OCI-LY1 (cell line): ENCODE results near the gene MYO9A.

Source experiments
- H2AFZ ChIP-seq: fragments of 200-600 bp; sonication (generic), shearing (Covaris generic); 2 replicates; pipeline ENCODE4 v1.6.0; 2014; ENCODE audit warnings: antibody characterized with exemption, mild to moderate bottlenecking, low read length
- H3F3A ChIP-seq: fragments of 200-600 bp; sonication (generic), shearing (Covaris generic); 2 replicates; pipeline ENCODE4 v1.6.0; 2014; ENCODE audit warnings: mild to moderate bottlenecking, antibody characterized with exemption, low read length, moderate library complexity; ENCODE audit not compliant: insufficient read depth
- H3K27ac ChIP-seq: fragments of 200-600 bp; sonication (generic); 2 replicates; pipeline ENCODE4 v1.5.1; 2014; ENCODE audit warnings: low read length, mixed run types, mild to moderate bottlenecking, low read depth; ENCODE audit not compliant: poor library complexity, severe bottlenecking
- H3K27me3 ChIP-seq: fragments of 200-600 bp; sonication (generic); 2 replicates; pipeline ENCODE4 v1.6.0; 2014; ENCODE audit warnings: antibody characterized with exemption, mild to moderate bottlenecking, low read length, moderate library complexity; ENCODE audit not compliant: insufficient read depth
- H3K36me3 ChIP-seq: fragments of 200-600 bp; sonication (generic); 2 replicates; pipeline ENCODE4 v1.6.1; 2014; ENCODE audit warnings: mild to moderate bottlenecking, antibody characterized with exemption, low read length, moderate library complexity, mixed read lengths; ENCODE audit not compliant: insufficient read depth
- H3K4me1 ChIP-seq: fragments of 200-600 bp; sonication (generic); 2 replicates; pipeline ENCODE4 v1.5.1; 2014; ENCODE audit warnings: mild to moderate bottlenecking, low read length, moderate library complexity; ENCODE audit not compliant: insufficient read depth, severe bottlenecking
- H3K4me2 ChIP-seq: fragments of 200-600 bp; sonication (generic), shearing (Covaris generic); 2 replicates; pipeline ENCODE4 v1.6.1; 2014; ENCODE audit warnings: low read length
- H3K4me3 ChIP-seq: fragments of 200-600 bp; sonication (generic); 2 replicates; pipeline ENCODE4 v1.5.1; 2014; ENCODE audit warnings: low read length, low read depth, mild to moderate bottlenecking, mixed read lengths; ENCODE audit not compliant: poor library complexity, severe bottlenecking
- H3K79me2 ChIP-seq: fragments of 200-600 bp; shearing (Covaris generic); 2 replicates; pipeline ENCODE4 v1.6.1; 2016; ENCODE audit warnings: mixed run types, low read length, mixed read lengths; ENCODE audit not compliant: insufficient read depth
- H3K9ac ChIP-seq: fragments of 200-600 bp; sonication (generic), shearing (Covaris generic); 2 replicates; pipeline ENCODE4 v1.6.1; 2014; ENCODE audit warnings: mild to moderate bottlenecking, low read length, mixed read lengths
- H3K9me2 ChIP-seq: fragments of 200-600 bp; sonication (generic), shearing (Covaris generic); 2 replicates; pipeline ENCODE4 v1.6.1; 2014; ENCODE audit warnings: low read depth, mild to moderate bottlenecking, low read length, mixed read lengths
- H3K9me3 ChIP-seq: fragments of 200-600 bp; shearing (Covaris generic); 2 replicates; pipeline ENCODE4 v1.6.1; 2014; ENCODE audit warnings: low read length, mixed read lengths
- H4K20me1 ChIP-seq: fragments of 200-600 bp; sonication (generic), shearing (Covaris generic); 2 replicates; pipeline ENCODE4 v1.6.0; 2016; ENCODE audit warnings: mild to moderate bottlenecking, low read length; ENCODE audit not compliant: insufficient read depth
- EZH2 ChIP-seq: fragments of 200-600 bp; sonication (generic), shearing (Covaris generic); IDR thresholded peaks from 2 replicates; pipeline ENCODE4 v1.8.0; 2017; ENCODE audit warnings: borderline replicate concordance, mixed run types, mild to moderate bottlenecking, antibody characterized with exemption, low read length, moderate library complexity, mixed read lengths
- TF ChIP-seq, protein P1 (sequence below): fragments of 200-600 bp; sonication (generic), shearing (Covaris generic); IDR thresholded peaks from 2 replicates; pipeline ENCODE4 v1.5.1; 2017; ENCODE audit warnings: mild to moderate bottlenecking, antibody characterized with exemption, low read length, moderate library complexity, mixed read lengths

Gene MYO9A

DNA sequence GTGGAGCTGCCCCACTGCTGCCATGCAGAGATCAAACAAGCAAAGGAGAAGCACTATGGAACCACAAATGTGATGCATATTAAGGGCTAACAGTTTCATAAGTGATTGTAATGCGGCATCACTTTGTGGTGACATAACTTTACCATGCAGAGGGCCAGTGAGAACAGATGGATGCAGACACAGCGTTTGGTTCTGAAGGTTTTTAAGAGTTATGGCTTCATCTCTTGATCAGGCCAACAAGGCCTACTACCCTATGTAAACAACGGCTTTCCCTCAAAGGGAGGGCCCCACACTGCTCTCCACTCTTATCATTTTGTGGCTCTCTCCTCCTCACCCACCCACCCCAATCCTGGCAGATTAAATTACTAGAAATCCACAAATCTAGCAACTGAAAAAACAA, 294.1 kb downstream of the MYO9A start:
- Histone ChIP-seq H3K4me3 (no peak overlapping the region), H3K9me3 (peaks cover 18% of the 10 kb centered on the region), H3K27me3 (no peaks in the 10 kb centered on the region), H3K4me1 (no peaks in the 10 kb centered on the region), H3K79me2 (no peaks in the 10 kb centered on the region), H3K4me2 (no peak overlapping the region), H3K9ac (no peak overlapping the region), H4K20me1 (no peaks in the 10 kb centered on the region), H3K9me2 (no peaks in the 10 kb centered on the region), H2AFZ (no peak overlapping the region), H3K36me3 (peaks cover 59% of the 10 kb centered on the region), H3K27ac (no peak overlapping the region), H3F3A (no peaks in the 10 kb centered on the region)
- TF ChIP-seq EZH2 = no peak
- TF ChIP-seq, protein P1, sequence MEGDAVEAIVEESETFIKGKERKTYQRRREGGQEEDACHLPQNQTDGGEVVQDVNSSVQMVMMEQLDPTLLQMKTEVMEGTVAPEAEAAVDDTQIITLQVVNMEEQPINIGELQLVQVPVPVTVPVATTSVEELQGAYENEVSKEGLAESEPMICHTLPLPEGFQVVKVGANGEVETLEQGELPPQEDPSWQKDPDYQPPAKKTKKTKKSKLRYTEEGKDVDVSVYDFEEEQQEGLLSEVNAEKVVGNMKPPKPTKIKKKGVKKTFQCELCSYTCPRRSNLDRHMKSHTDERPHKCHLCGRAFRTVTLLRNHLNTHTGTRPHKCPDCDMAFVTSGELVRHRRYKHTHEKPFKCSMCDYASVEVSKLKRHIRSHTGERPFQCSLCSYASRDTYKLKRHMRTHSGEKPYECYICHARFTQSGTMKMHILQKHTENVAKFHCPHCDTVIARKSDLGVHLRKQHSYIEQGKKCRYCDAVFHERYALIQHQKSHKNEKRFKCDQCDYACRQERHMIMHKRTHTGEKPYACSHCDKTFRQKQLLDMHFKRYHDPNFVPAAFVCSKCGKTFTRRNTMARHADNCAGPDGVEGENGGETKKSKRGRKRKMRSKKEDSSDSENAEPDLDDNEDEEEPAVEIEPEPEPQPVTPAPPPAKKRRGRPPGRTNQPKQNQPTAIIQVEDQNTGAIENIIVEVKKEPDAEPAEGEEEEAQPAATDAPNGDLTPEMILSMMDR = no peak

DNA sequence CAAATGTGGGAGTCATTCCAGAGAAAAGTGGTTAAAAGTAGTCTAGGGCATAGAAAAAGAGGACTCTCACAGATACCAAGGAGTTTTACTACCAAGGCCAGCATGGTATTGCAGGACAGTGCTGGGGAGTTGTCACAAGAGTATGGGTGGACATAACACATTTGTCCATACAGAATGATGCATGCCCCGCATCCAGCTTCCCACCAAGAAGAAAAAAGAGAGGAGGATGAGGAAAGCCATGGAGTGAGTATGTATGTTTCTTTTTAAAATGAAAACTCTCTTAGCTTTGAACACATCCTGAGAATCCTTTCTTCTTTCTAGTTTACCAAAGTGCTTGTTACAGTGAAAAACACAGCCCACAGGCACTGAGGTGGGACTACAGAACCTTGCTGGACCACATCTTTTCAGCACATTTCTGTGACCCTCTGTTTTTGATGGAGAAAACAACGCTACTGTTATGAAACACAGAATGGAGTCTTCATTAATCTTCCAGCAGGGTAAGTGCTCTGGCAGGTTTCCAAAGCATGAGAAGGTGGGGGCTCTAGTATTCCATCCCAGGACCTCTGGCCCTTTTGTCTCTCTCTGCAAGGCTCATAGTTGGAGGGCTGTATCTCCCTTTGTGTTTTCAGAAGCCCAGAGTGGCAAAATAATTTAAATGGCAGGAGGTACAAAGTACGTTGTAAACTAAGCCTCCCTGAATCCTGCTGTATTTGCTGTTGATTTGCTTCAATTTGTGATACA, 294.9 kb downstream of the MYO9A start:
- Histone ChIP-seq H3K27me3 (no peaks in the 10 kb centered on the region), H3K4me3 (no peak overlapping the region), H3F3A (no peaks in the 10 kb centered on the region), H3K36me3 (peaks cover 52% of the 10 kb centered on the region), H3K27ac (no peak overlapping the region), H3K9ac (no peak overlapping the region), H4K20me1 (no peaks in the 10 kb centered on the region), H3K79me2 (no peaks in the 10 kb centered on the region), H3K9me2 (no peaks in the 10 kb centered on the region), H3K4me2 (no peak overlapping the region), H2AFZ (no peak overlapping the region), H3K9me3 (peaks cover 18% of the 10 kb centered on the region), H3K4me1 (no peaks in the 10 kb centered on the region)
- TF ChIP-seq, protein P1 = no peak
- TF ChIP-seq EZH2 = no peak

DNA sequence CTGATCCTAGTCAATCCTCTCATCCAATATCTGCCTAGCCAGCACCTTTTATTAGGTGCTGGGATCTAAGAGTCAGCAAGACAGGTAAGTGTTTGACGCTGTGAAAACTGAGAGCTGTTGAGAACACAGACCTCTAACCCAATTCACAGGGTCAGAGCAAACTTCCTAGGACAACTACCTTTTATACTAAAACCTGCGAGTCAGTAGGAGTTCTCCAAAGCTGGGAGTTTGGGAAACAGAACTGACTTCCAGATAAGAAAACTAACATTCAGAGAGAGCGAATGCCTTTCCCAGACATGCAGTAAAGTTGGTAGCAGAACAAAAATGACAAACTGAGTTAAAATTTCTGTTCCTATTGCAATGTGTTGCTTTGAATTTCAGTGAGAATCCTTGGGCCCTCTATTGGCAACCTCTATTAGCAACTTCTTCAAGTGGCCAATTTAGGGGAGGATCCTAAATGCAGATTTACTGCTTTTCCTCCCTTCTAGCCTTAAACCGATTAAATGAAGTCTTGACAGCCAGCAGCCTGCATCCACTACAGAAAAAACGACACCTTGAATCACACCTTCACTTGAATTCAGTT, 296.3 kb downstream of the MYO9A start:
- Histone ChIP-seq H3K27me3 (no peaks in the 10 kb centered on the region), H3K79me2 (no peaks in the 10 kb centered on the region), H3K27ac (no peak overlapping the region), H3K36me3 (peaks cover 38% of the 10 kb centered on the region), H2AFZ (no peak overlapping the region), H3K9ac (no peak overlapping the region), H4K20me1 (no peaks in the 10 kb centered on the region), H3K4me3 (no peak overlapping the region), H3K9me2 (no peaks in the 10 kb centered on the region), H3K4me2 (no peak overlapping the region), H3K4me1 (no peaks in the 10 kb centered on the region), H3F3A (no peaks in the 10 kb centered on the region), H3K9me3 (peaks cover 18% of the 10 kb centered on the region)
- TF ChIP-seq EZH2 = no peak
- TF ChIP-seq, protein P1 = no peak
